Left ventricle myocardium inferior (tissue), 1 donor: ENCODE data around the gene OTUD6A. TPM values are rescaled to one million over a fixed set of nuclear protein-coding genes. Genes with fewer than 3 reads are reported as not detected.
A peak's percentile ranks its signal among the peaks of the same experiment; 100 is the strongest.
"Not testable (repeated sequence)": the region's sequence is repeated elsewhere in the genome, so short reads cannot be mapped to it uniquely, and the experiment has no call there.

Source experiments
- DNase-seq: peaks from one replicate; pipeline ENCODE4 v3.0.0-alpha.2; 2020
- H3K27ac ChIP-seq: fragments of 200-600 bp; replicated peaks from 2 replicates; pipeline ENCODE4 v1.8.0; 2021
- H3K27me3 ChIP-seq: fragments of 200-600 bp; 2 replicates; pipeline ENCODE4 v1.8.0; 2021; ENCODE audit warnings: low read depth
- H3K36me3 ChIP-seq: fragments of 200-600 bp; 2 replicates; pipeline ENCODE4 v1.8.0; 2021
- H3K4me1 ChIP-seq: fragments of 200-600 bp; 2 replicates; pipeline ENCODE4 v1.8.0; 2021
- H3K4me3 ChIP-seq: fragments of 200-600 bp; 2 replicates; pipeline ENCODE4 v1.8.0; 2021; ENCODE audit warnings: mild to moderate bottlenecking, moderate library complexity
- H3K9me3 ChIP-seq: fragments of 200-600 bp; replicated peaks from 2 replicates; pipeline ENCODE4 v1.8.0; 2021
- intact Hi-C: fragments of 100-400 bp; cut with micrococcal nuclease; formaldehyde crosslinking; loops from one replicate; pipeline ENCODE4 v1.11.0; 2022
- microRNA-seq: library from miRNA; unstranded; fragments of <30 nt; microRNA quantifications from one replicate; pipeline ENCODE4 v1.2.0, GENCODE V29; 2020
- total RNA-seq: library from RNA; stranded (reverse); fragmentation: NEBNext Ultra II Directional; extraction: Animal tissue kit (Norgen Biotek cat#: 25700); gene quantifications from one replicate; pipeline ENCODE4 v1.2.1, GENCODE V29; 2021
- TF ChIP-seq, protein P1 (sequence below): fragments of 200-600 bp; IDR thresholded peaks from 2 replicates; pipeline ENCODE4 v1.8.0; 2021; ENCODE audit warnings: antibody characterized with exemption, mild to moderate bottlenecking, borderline replicate concordance
- donor health status: DM: no; HTN: yes; CAD: no; lungs with severe emphysema.

OTUD6A gene
- total RNA-seq, 1 donor from 2014 or later, result not detected

DNA sequence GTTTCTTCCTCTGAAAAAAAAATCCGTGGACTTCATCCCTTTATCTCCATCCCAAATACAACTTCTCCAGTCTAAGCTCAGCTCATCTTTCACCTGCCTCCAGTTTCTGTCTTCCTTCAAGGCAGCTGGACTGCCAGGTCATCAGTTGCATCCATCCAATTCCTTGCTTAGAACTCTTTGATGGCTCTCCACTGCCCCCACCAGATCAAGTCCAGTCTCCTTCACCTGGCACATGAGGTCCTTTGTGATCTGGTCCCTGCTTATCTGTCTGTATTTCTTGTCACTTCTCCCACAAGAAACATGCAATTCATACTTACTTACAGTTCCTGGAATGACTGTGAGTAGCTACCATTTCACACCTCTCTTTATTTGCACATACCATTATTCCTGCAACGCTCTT is 33.8 kb downstream of the OTUD6A start:
- no peak for DNase-seq
- H3K4me3 ChIP-seq, result no peak overlapping the region
- intact Hi-C loops, result loop anchor here (5.0 to 10.0 kb wide), 2 partner anchors 61 to 559 kb away; no protein-coding TSS in a partner anchor
- H3K27me3 ChIP-seq, result no peaks in the 10 kb centered on the region
- no peaks in the 10 kb centered on the region for H3K36me3 ChIP-seq
- TF ChIP-seq, protein P1, sequence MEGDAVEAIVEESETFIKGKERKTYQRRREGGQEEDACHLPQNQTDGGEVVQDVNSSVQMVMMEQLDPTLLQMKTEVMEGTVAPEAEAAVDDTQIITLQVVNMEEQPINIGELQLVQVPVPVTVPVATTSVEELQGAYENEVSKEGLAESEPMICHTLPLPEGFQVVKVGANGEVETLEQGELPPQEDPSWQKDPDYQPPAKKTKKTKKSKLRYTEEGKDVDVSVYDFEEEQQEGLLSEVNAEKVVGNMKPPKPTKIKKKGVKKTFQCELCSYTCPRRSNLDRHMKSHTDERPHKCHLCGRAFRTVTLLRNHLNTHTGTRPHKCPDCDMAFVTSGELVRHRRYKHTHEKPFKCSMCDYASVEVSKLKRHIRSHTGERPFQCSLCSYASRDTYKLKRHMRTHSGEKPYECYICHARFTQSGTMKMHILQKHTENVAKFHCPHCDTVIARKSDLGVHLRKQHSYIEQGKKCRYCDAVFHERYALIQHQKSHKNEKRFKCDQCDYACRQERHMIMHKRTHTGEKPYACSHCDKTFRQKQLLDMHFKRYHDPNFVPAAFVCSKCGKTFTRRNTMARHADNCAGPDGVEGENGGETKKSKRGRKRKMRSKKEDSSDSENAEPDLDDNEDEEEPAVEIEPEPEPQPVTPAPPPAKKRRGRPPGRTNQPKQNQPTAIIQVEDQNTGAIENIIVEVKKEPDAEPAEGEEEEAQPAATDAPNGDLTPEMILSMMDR, result peak; percentile 44
- H3K27ac ChIP-seq, result no peak overlapping the region
- H3K9me3 ChIP-seq, result no peaks in the 10 kb centered on the region
- peaks cover 5% of the 10 kb centered on the region for H3K4me1 ChIP-seq

DNA sequence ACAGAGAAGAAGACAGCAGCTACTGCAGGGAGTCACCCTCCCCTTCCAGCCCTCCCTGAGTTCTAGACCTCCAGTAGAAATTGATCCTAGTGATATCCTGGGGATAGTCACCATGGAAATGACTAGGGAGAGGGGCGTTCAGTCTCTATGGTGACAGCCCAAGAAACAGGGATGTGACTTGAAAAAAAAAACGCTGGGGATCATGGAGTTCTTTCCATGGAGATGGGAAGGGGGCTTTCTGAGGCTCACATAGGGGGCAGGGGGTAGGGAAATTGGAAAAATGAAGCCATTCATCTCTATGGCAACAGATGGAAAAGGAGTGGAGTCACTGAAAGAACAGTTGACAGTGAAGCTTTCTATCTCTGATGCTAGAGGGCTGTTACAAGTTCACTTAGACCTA is 43.0 kb downstream of the OTUD6A start:
- H3K27ac ChIP-seq, result no peak overlapping the region
- TF ChIP-seq, protein P1, result no peak
- H3K9me3 ChIP-seq, result no peaks in the 10 kb centered on the region
- no peak for DNase-seq
- no peaks in the 10 kb centered on the region for H3K27me3 ChIP-seq
- intact Hi-C loops, result no loop called here
- H3K4me3 ChIP-seq, result no peak overlapping the region
- no peaks in the 10 kb centered on the region for H3K36me3 ChIP-seq
- H3K4me1 ChIP-seq, result no peaks in the 10 kb centered on the region

DNA sequence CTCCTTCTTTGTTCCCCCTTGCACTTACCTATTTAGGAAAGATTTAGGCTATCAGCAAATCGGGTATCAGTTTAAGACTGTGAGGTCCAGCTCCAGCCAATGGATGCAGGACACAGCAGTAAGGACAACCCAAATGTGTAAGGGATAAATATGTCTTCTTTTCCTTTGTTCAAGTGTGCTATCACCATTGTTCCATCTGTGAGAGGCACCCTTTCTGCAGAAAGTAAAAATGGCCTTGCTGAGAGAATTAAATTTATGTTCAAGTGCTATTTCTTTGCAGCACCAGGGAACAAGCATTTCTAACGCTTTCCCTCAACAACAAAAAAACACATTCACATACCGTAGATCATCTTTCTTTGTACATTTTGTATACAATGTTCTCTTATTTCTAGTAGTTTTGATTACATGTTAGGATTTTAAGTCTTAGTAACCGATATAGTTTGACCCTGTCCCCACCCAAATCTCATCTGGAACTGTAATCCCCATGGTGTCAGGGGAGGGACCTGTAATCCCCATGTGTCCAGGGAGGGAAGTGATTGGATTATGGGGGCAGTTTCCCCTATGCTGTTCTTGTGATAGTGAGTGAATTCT is 49.3 kb downstream of the OTUD6A start:
- H3K27me3 ChIP-seq, H3K4me1 ChIP-seq, intact Hi-C loops, H3K27ac ChIP-seq, H3K36me3 ChIP-seq, H3K4me3 ChIP-seq, DNase-seq: not testable (repeated sequence)
- peaks cover 19% of the 10 kb centered on the region for H3K9me3 ChIP-seq

Small RNA genes lying within 50 kb of the gene (microRNA-seq; reads per million reads assigned to microRNA genes)
- 10.9 reads per million, percentile 29 among the genes with 10 or more reads in this experiment for gene MIR676

Other genes with a start within 250 kb of the OTUD6A start
- not detected for gene AWAT2, start 12.5 kb upstream of the OTUD6A start, total RNA-seq
- 50.9 TPM for gene IGBP1, start 71.0 kb downstream of the OTUD6A start, total RNA-seq
- not detected for gene DGAT2L6, start 115.0 kb downstream of the OTUD6A start, total RNA-seq
- gene AWAT1, start 172.2 kb downstream of the OTUD6A start, total RNA-seq, result not detected
- gene P2RY4, start 197.7 kb downstream of the OTUD6A start, total RNA-seq, result not detected
- not detected for gene ARR3, start 205.9 kb downstream of the OTUD6A start, total RNA-seq
- gene RAB41, start 219.7 kb downstream of the OTUD6A start, total RNA-seq, result not detected
- gene PDZD11, start 227.5 kb downstream of the OTUD6A start, total RNA-seq, result 36.5 TPM
- 0.25 TPM for gene KIF4A, start 227.6 kb downstream of the OTUD6A start, total RNA-seq